Right forelimb (tissue), 1 donor: ENCODE measurements around the gene PARP8.
"Not testable (repeated sequence)": the region's sequence is repeated elsewhere in the genome, so short reads cannot be mapped to it uniquely, and the experiment has no call there.

Source experiments
- DNase-seq: peaks from one replicate; pipeline ENCODE4 v3.0.0-alpha.2; 2018

PARP8 gene

GRCh38 chr5:50791813-50792212, 125.4 kb downstream of the PARP8 start:
- no peak for DNase-seq

- no peak for DNase-seq
These were observed 126.4 kb downstream of the PARP8 start for GRCh38 chr5:50792843-50793242.

- no peak for DNase-seq
These were observed 128.4 kb downstream of the PARP8 start for GRCh38 chr5:50794812-50795211.

GRCh38 chr5:50798002-50798401, 131.6 kb downstream of the PARP8 start:
- DNase-seq = no peak

- no peak for DNase-seq
These were observed 133.2 kb downstream of the PARP8 start for GRCh38 chr5:50799596-50799995.

GRCh38 chr5:50800410-50800809, 134.0 kb downstream of the PARP8 start:
- no peak for DNase-seq

GRCh38 chr5:50807661-50808060, 141.2 kb downstream of the PARP8 start:
- no peak for DNase-seq

- DNase-seq = no peak
These were observed 142.0 kb downstream of the PARP8 start for GRCh38 chr5:50808406-50808805.

- DNase-seq = not testable (repeated sequence)
These were observed 145.3 kb downstream of the PARP8 start for GRCh38 chr5:50811746-50812145.

GRCh38 chr5:50813691-50814090, 147.3 kb downstream of the PARP8 start:
- DNase-seq = no peak

GRCh38 chr5:50814556-50814955, 148.1 kb downstream of the PARP8 start:
- no peak for DNase-seq

- no peak for DNase-seq
These were observed 155.6 kb downstream of the PARP8 start for GRCh38 chr5:50822046-50822445.

- no peak for DNase-seq
These were observed 156.3 kb downstream of the PARP8 start for GRCh38 chr5:50822761-50823160.

- DNase-seq = no peak
These were observed 157.1 kb downstream of the PARP8 start for GRCh38 chr5:50823568-50823967.

GRCh38 chr5:50824109-50824508, 157.7 kb downstream of the PARP8 start:
- no peak for DNase-seq

GRCh38 chr5:50827516-50828247, 161.2 kb downstream of the PARP8 start:
- DNase-seq = no peak

GRCh38 chr5:50829023-50829422, 162.6 kb downstream of the PARP8 start:
- DNase-seq = no peak

GRCh38 chr5:50832657-50833284, 166.3 kb downstream of the PARP8 start:
- DNase-seq = no peak

- DNase-seq = no peak
These were observed 169.9 kb downstream of the PARP8 start for GRCh38 chr5:50836356-50836755.

GRCh38 chr5:50839472-50839871, 173.0 kb downstream of the PARP8 start:
- DNase-seq = no peak

- DNase-seq = no peak
These were observed 176.7 kb downstream of the PARP8 start for GRCh38 chr5:50843091-50843490.

- no peak for DNase-seq
These were observed 179.8 kb downstream of the PARP8 start for GRCh38 chr5:50846261-50846660.

GRCh38 chr5:50849554-50849953, 183.1 kb downstream of the PARP8 start:
- no peak for DNase-seq

GRCh38 chr5:50853151-50853550, 186.7 kb downstream of the PARP8 start:
- no peak for DNase-seq

GRCh38 chr5:50854082-50854481, 187.6 kb downstream of the PARP8 start:
- DNase-seq = no peak
